WTC11 (cell line): Measurements from ENCODE around the gene SGMS1. TPM values are rescaled to one million over a fixed set of nuclear protein-coding genes. Genes with fewer than 3 reads are reported as not detected.
A peak's percentile ranks its signal among the peaks of the same experiment; 100 is the strongest.

ENCODE experiments used
- ATAC-seq: fragments of 200-7000 bp; cut with Tn5 transposase; 2 replicates; pipeline ENCODE4 v1.10.0; 2021; ENCODE audit warnings: mild to moderate bottlenecking, moderate library complexity
- CTCF ChIA-PET: fragments of 300-600 bp; sonication (Branson Sonifier 250); formaldehyde crosslinking; loops from one replicate; lab custom pipeline; 2021; ENCODE audit warnings: antibody characterized with exemption; lab: Charles Lee
- POLR2A ChIA-PET: fragments of 350-600 bp; sonication (Branson Sonifier 250); formaldehyde crosslinking; loops from one replicate; lab custom pipeline; 2021; ENCODE audit warnings: antibody characterized with exemption; lab: Charles Lee
- DNase-seq: peaks from one replicate; pipeline ENCODE4 v3.0.0; 2021; ENCODE audit warnings: low spot score
- H3K27ac Mint-ChIP-seq: 2 replicates; pipeline ENCODE4 v1.8.0; 2021; ENCODE audit warnings: mixed read lengths
- H3K27me3 Mint-ChIP-seq: 2 replicates; pipeline ENCODE4 v1.8.0; 2021; ENCODE audit warnings: low read depth, mild to moderate bottlenecking, moderate library complexity, mixed read lengths
- H3K36me3 Mint-ChIP-seq: 2 replicates; pipeline ENCODE4 v1.8.0; 2021; ENCODE audit warnings: mixed read lengths
- H3K4me1 Mint-ChIP-seq: 2 replicates; pipeline ENCODE4 v1.8.0; 2022; ENCODE audit warnings: mixed read lengths
- H3K4me3 Mint-ChIP-seq: 2 replicates; pipeline ENCODE4 v1.8.0; 2021; ENCODE audit warnings: mild to moderate bottlenecking, moderate library complexity, mixed read lengths
- H3K9me3 Mint-ChIP-seq: 2 replicates; pipeline ENCODE4 v1.8.0; 2021; ENCODE audit warnings: mixed read lengths
- AR ChIP-seq: fragments of 250-450 bp; sonication (Bioruptor Pico); IDR thresholded peaks from 2 replicates; pipeline ENCODE4 v1.9.0; 2021; ENCODE audit warnings: mild to moderate bottlenecking
- CBFB ChIP-seq: sonication (generic); formaldehyde crosslinking; IDR thresholded peaks from 2 replicates; pipeline ENCODE4 v1.8.1; 2022; ENCODE audit warnings: mild to moderate bottlenecking, low read depth, missing genetic modification reagents
- GTF2I ChIP-seq: fragments of 250-450 bp; sonication (Bioruptor Pico); conservative IDR thresholded peaks from 2 replicates; pipeline ENCODE4 v1.4.0; 2021; ENCODE audit warnings: mild to moderate bottlenecking
- NR2C2 ChIP-seq: sonication (generic); formaldehyde crosslinking; IDR thresholded peaks from 2 replicates; pipeline ENCODE4 v1.8.0; 2022; ENCODE audit warnings: mild to moderate bottlenecking, missing genetic modification reagents
- NR3C1 ChIP-seq: sonication (generic); formaldehyde crosslinking; conservative IDR thresholded peaks from 2 replicates; pipeline ENCODE4 v1.8.1; 2023; ENCODE audit warnings: low read depth, mild to moderate bottlenecking, missing genetic modification reagents
- RORB ChIP-seq: fragments of 250-450 bp; sonication (Bioruptor Pico); IDR thresholded peaks from 2 replicates; pipeline ENCODE4 v1.9.0; 2021; ENCODE audit warnings: mild to moderate bottlenecking
- SOX15 ChIP-seq: fragments of 250-450 bp; sonication (Bioruptor Pico); IDR thresholded peaks from 2 replicates; pipeline ENCODE4 v1.9.0; 2021; ENCODE audit warnings: mild to moderate bottlenecking
- TEAD4 ChIP-seq: sonication (generic); formaldehyde crosslinking; IDR thresholded peaks from 2 replicates; pipeline ENCODE4 v1.8.0; 2022; ENCODE audit warnings: mild to moderate bottlenecking, missing genetic modification reagents
- ZNF121 ChIP-seq: sonication (generic); formaldehyde crosslinking; IDR thresholded peaks from 2 replicates; pipeline ENCODE4 v1.8.0; 2023; ENCODE audit warnings: missing genetic modification reagents
- ZNF281 ChIP-seq: sonication (generic); formaldehyde crosslinking; IDR thresholded peaks from 2 replicates; pipeline ENCODE4 v1.8.0; 2023; ENCODE audit warnings: mild to moderate bottlenecking, missing genetic modification reagents
- total RNA-seq: library from RNA; stranded (reverse); gene quantifications from 3 replicates; pipeline ENCODE4 v1.2.3, GENCODE V29; 2021
- TF ChIP-seq, protein P1 (sequence below): sonication (generic); formaldehyde crosslinking; IDR thresholded peaks from 2 replicates; pipeline ENCODE4 v1.8.1; 2022; ENCODE audit warnings: mild to moderate bottlenecking, moderate library complexity, missing genetic modification reagents
- TF ChIP-seq, protein P2 (sequence below): sonication (generic); formaldehyde crosslinking; IDR thresholded peaks from 2 replicates; pipeline ENCODE4 v1.8.0; 2023; ENCODE audit warnings: missing genetic modification reagents
- TF ChIP-seq, protein P3 (sequence below): fragments of 250-450 bp; sonication (Bioruptor Pico); IDR thresholded peaks from 2 replicates; pipeline ENCODE4 v1.9.0; 2021; ENCODE audit warnings: moderate library complexity, mild to moderate bottlenecking, inconsistent platforms, borderline replicate concordance

The SGMS1 gene
- total RNA-seq, 1 experiment from 2014 or later = 13.2 TPM

DNA sequence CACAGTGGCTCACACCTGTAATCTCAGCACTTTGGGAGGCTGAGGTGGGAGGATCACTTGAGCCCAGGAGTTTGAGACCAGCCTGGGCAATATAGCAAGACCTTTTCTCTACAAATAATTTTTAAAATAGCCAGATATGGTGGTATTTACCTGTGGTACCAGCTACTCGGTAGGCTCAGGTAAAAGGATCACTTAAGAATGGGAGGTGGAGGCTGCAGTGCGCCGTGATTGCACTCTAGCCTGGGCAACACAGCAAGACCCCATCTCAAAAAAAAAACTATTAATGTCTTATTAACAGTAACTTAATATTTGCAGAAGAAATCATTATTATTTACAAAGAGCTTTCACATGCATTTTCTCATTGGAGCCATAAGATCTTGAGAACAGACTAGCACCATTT lies 103.6 kb downstream of the SGMS1 start:
- no peak for ATAC-seq
- no peaks in the 10 kb centered on the region for H3K27me3 Mint-ChIP-seq
- POLR2A ChIA-PET = no interaction called here
- no peak overlapping the region for H3K27ac Mint-ChIP-seq
- no peak overlapping the region for H3K4me3 Mint-ChIP-seq
- H3K36me3 Mint-ChIP-seq = no peaks in the 10 kb centered on the region
- peaks cover 29% of the 10 kb centered on the region for H3K4me1 Mint-ChIP-seq
- TF ChIP-seq, protein P1, sequence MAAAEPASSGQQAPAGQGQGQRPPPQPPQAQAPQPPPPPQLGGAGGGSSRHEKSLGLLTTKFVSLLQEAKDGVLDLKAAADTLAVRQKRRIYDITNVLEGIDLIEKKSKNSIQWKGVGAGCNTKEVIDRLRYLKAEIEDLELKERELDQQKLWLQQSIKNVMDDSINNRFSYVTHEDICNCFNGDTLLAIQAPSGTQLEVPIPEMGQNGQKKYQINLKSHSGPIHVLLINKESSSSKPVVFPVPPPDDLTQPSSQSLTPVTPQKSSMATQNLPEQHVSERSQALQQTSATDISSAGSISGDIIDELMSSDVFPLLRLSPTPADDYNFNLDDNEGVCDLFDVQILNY = no peak
- 0 out of 2 replicates have a peak, but pooled peaks have one; percentile 22 for TF ChIP-seq GTF2I
- TF ChIP-seq, protein P2, sequence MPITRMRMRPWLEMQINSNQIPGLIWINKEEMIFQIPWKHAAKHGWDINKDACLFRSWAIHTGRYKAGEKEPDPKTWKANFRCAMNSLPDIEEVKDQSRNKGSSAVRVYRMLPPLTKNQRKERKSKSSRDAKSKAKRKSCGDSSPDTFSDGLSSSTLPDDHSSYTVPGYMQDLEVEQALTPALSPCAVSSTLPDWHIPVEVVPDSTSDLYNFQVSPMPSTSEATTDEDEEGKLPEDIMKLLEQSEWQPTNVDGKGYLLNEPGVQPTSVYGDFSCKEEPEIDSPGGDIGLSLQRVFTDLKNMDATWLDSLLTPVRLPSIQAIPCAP = no peak
- peak; percentile 84; the same call in 1 of the 2 replicates for TF ChIP-seq ZNF121 (CRISPR knock-in tag)
- no peak for TF ChIP-seq ZNF281 (CRISPR knock-in tag)
- TF ChIP-seq NR3C1 = no peak
- CTCF ChIA-PET = no interaction called here
- no peak for DNase-seq
- no peaks in the 10 kb centered on the region for H3K9me3 Mint-ChIP-seq

DNA sequence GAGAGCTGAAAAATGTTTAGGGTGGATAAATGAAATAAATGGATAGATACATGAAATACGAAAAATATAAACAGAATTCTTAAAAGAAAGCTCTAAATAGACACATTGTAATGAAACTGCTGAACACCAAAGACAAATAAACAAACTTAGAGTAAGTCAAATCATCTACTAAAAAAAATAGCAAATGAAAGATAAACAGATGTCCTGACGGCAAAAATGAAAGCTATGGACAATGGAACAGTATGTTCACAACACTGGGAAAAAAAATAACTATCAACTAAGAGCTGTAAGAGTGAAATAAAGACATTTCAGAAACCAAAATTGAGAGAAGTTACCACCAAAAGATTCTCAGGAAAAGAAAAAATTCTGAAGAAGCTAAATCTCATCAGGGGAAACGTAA lies 106.1 kb downstream of the SGMS1 start:
- POLR2A ChIA-PET = no interaction called here

DNA sequence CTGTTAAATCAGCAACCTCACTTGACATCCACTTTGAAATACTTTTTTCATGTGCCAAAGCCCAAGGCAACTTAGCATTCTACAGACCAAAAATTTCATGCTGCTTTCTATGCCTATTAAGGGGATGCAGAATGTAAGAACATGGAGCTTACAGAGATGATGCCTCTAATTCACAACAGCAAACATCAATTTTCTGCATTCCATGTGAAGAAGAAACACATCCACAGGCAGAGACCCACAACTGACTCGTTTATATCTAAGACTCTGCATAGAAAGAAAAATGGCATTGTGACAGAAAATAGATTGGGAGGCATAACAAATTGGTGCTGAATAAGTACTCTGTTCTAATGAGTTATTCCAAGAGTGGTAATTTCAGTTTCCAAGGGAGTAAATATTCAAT lies 107.6 kb downstream of the SGMS1 start:
- no peak for ATAC-seq

More for the DNA sequence above, 106.1 kb downstream of the SGMS1 start:
- CTCF ChIA-PET = no interaction called here
- no peak for ATAC-seq
- no peak overlapping the region for H3K4me3 Mint-ChIP-seq
- no peaks in the 10 kb centered on the region for H3K27me3 Mint-ChIP-seq
- H3K4me1 Mint-ChIP-seq = peaks cover 4% of the 10 kb centered on the region
- no peaks in the 10 kb centered on the region for H3K9me3 Mint-ChIP-seq
- no peak for TF ChIP-seq RORB (CRISPR knock-in tag)
- no peaks in the 10 kb centered on the region for H3K36me3 Mint-ChIP-seq
- DNase-seq = no peak
- H3K27ac Mint-ChIP-seq = no peak overlapping the region

GRCh38 chr10:50515420-50515819 lies 108.3 kb downstream of the SGMS1 start:
- ATAC-seq = no peak
- CTCF ChIA-PET = no interaction called here
- Mint-ChIP-seq H3K36me3 (no peaks in the 10 kb centered on the region), H3K9me3 (no peaks in the 10 kb centered on the region), H3K27me3 (no peaks in the 10 kb centered on the region), H3K4me1 (no peaks in the 10 kb centered on the region; the same call in 1 of the 2 replicates), H3K27ac (no peak overlapping the region), H3K4me3 (no peak overlapping the region)
- POLR2A ChIA-PET = no interaction called here
- no peak for DNase-seq
- TF ChIP-seq SOX15 (CRISPR knock-in tag) (no peak), TEAD4 (CRISPR knock-in tag) (no peak), AR (CRISPR knock-in tag) (no peak), CBFB (CRISPR knock-in tag) (no peak), NR2C2 (no peak)
- TF ChIP-seq, protein P3, sequence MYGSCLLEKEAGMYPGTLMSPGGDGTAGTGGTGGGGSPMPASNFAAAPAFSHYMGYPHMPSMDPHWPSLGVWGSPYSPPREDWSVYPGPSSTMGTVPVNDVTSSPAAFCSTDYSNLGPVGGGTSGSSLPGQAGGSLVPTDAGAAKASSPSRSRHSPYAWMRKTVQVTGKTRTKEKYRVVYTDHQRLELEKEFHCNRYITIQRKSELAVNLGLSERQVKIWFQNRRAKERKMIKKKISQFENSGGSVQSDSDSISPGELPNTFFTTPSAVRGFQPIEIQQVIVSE (CRISPR knock-in tag) = no peak

More for the DNA sequence above, 107.6 kb downstream of the SGMS1 start:
- ChIA-PET POLR2A (no interaction called here), CTCF (interaction anchor here (0.6 to 1.3 kb wide), 2 partner anchors 148 to 240 kb away, joined by 3 read pairs; no protein-coding TSS in a partner anchor)
- Mint-ChIP-seq H3K4me1 (no peaks in the 10 kb centered on the region; the same call in 1 of the 2 replicates), H3K9me3 (no peaks in the 10 kb centered on the region), H3K36me3 (no peaks in the 10 kb centered on the region), H3K27ac (no peak overlapping the region), H3K4me3 (no peak overlapping the region), H3K27me3 (no peaks in the 10 kb centered on the region)
- no peak for TF ChIP-seq ZNF281 (CRISPR knock-in tag)
- DNase-seq = no peak
